Measurements from ENCODE around the gene FXR1. TPM values are rescaled to one million over a fixed set of nuclear protein-coding genes. Genes with fewer than 3 reads are reported as not detected.

Gene FXR1
- total and polyA plus RNA-seq, 2 of the 4 experiments (the other 2 are of a cell fraction): 110 to 182 TPM

DNA sequence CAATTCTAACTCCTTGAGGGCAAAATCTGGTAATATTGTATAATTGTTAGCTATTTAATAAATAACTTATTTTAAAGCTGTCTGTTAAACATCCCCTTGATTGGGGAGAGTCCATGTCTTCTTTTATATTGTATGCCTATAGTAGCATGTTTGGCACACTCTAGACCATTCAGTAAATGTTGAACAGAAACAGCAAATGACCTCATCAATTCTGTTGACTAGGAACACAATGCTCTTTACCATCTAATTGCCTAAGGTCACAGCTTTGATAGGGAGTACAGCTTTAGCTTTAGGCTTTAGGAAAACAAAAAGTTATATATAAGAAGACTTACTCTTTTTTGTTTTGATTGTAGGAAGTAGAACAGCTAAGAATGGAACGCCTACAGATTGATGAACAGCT, 50.1 kb downstream of the FXR1 start:
- Histone ChIP-seq H4K91ac (ENCODE audit: insufficient read depth, low read depth, low read length) (no peak overlapping the region), H4K8ac (ENCODE audit: low read depth in 2 of 2, low read length in 2 of 2) (no peak overlapping the region), H3K56ac (ENCODE audit: extremely low read depth, insufficient read depth, low read length) (no peak overlapping the region), H3K4me2 (ENCODE audit: low read depth, low read length) (no peak overlapping the region), H3K9me1 (ENCODE audit: insufficient read depth, low read length) (no peaks in the 10 kb centered on the region), H2BK120ac (ENCODE audit: low read depth, low read length) (no peak overlapping the region), H2BK5ac (ENCODE audit: low read depth, low read length, poor library complexity, severe bottlenecking) (no peak overlapping the region), H3K4ac (ENCODE audit: low read depth, low read length) (no peak overlapping the region), H2AK9ac (replicated peaks; ENCODE audit: low read depth, low read length, poor library complexity) (no peak overlapping the region), H4K5ac (ENCODE audit: low read depth, low read length) (no peak overlapping the region), H3K23ac (ENCODE audit: low read depth, low read length) (no peak overlapping the region), H3K36me3 (ENCODE audit: control insufficient read depth, insufficient read depth, low read length) (peaks cover 19% of the 10 kb centered on the region), H3K4me1 (ENCODE audit: control insufficient read depth, insufficient read depth, low read length) (no peaks in the 10 kb centered on the region), H4K20me1 (ENCODE audit: insufficient read depth, low read length) (no peaks in the 10 kb centered on the region), H3K14ac (replicated peaks; ENCODE audit: low read depth, low read length) (no peak overlapping the region), H3K9ac (ENCODE audit: low read depth, low read length) (no peak overlapping the region), H3K4me3 (ENCODE audit: insufficient read depth, low read depth, low read length) (no peak overlapping the region), H2AFZ (replicated peaks; ENCODE audit: low read length, poor library complexity) (no peak overlapping the region), H3K79me1 (ENCODE audit: low read depth in 1 of 2, low read length in 2 of 2) (peaks cover under 1 to 3% of the 10 kb centered on the region in 2 experiments; a peak in 2 of 4 replicates), H3K9me3 (ENCODE audit: control insufficient read depth, insufficient read depth, low read length) (no peaks in the 10 kb centered on the region), H3K18ac (ENCODE audit: low read depth, low read length) (no peak overlapping the region), H2BK20ac (ENCODE audit: low read depth, low read length) (no peak overlapping the region), H2AK5ac (ENCODE audit: low read depth, low read length) (no peak overlapping the region), H3K27ac (ENCODE audit: insufficient read depth, low read length) (no peak overlapping the region), H3K27me3 (ENCODE audit: control insufficient read depth, insufficient read depth, low read length) (no peaks in the 10 kb centered on the region), H2BK15ac (ENCODE audit: low read depth, low read length) (no peak overlapping the region)
- ATAC-seq (ENCODE audit: low read depth) (no peak), DNase-seq (no peak)
- CTCF ChIA-PET: interaction anchor here (1.6 kb wide), 1 partner anchor 10 kb away, joined by 4 read pairs; no protein-coding TSS in a partner anchor
- intact Hi-C loops (cut with micrococcal nuclease): no loop called here
- dilution Hi-C loops (cut with HindIII; ENCODE audit: low sequenced_read_pairs, unreplicated experiment): no loop called here
- no peak for TF ChIP-seq BHLHE40 (IDR thresholded peaks at IDR 0.05; ENCODE audit: low read depth, low read length)
- TF ChIP-seq RFX5 (IDR thresholded peaks at IDR 0.05; ENCODE audit: low read depth, low read length): no peak
- TF ChIP-seq RAD21 (IDR thresholded peaks at IDR 0.05; ENCODE audit: low read length): no peak
- no peak for TF ChIP-seq RCOR1 (IDR thresholded peaks at IDR 0.05; ENCODE audit: insufficient replicate concordance, low read length)
- no peak for TF ChIP-seq CEBPB (IDR thresholded peaks at IDR 0.05; ENCODE audit: low read depth, low read length)
- TF ChIP-seq POLR2A (IDR thresholded peaks at IDR 0.05; ENCODE audit: low read depth, low read length): no peak
- no peak for TF ChIP-seq MAZ (IDR thresholded peaks at IDR 0.05; ENCODE audit: borderline replicate concordance, low read depth, low read length)
- no peak for TF ChIP-seq MXI1 (IDR thresholded peaks at IDR 0.05; ENCODE audit: borderline replicate concordance, low read depth, low read length)
- no peak for TF ChIP-seq SMC3 (IDR thresholded peaks at IDR 0.05; ENCODE audit: low read depth, low read length)
- TF ChIP-seq CHD1 (IDR thresholded peaks at IDR 0.05; ENCODE audit: low read depth, low read length): no peak
- no peak for TF ChIP-seq MAFK (IDR thresholded peaks at IDR 0.05; ENCODE audit: low read depth, low read length)
- WGBS, 2 experiments (ENCODE audit: extremely low coverage in 2 of 2, insufficient read length in 1 of 2): no CpG with 5 or more reads among the region's 1 CpG
- POLR2A ChIA-PET (ENCODE audit: unreplicated experiment): no interaction called here
- in situ Hi-C loops (cut with MboI; ENCODE audit: low sequenced_read_pairs): loop anchor here (25.0 kb wide), 1 partner anchor 1375 kb away; no protein-coding TSS in a partner anchor
- BruUV-seq (replicated peaks): no TSS peak
